VCaP (cell line): ENCODE measurements around the gene PKIB.

Source experiments
- H3K27ac ChIP-seq: fragments of 450-650 bp; 2 replicates; pipeline ENCODE4 v1.5.1; 2017
- CTCF ChIP-seq: fragments of 450-650 bp; conservative IDR thresholded peaks from 2 replicates; pipeline ENCODE4 v1.5.1; 2017; ENCODE audit warnings: mild to moderate bottlenecking, moderate library complexity

PKIB gene

GRCh38 chr6:122610690-122611455 is 668 bp downstream of the PKIB start:
- TF ChIP-seq CTCF, result peak; percentile 18; the same call in 1 of the 2 replicates

GRCh38 chr6:122612838-122613237 is 2.6 kb downstream of the PKIB start:
- no peak overlapping the region for H3K27ac ChIP-seq
- TF ChIP-seq CTCF, result no peak

More at GRCh38 chr6:122610690-122611455, 668 bp downstream of the PKIB start:
- H3K27ac ChIP-seq, result peak overlapping the region; percentile 86

- H3K27ac ChIP-seq, result no peak overlapping the region
- TF ChIP-seq CTCF, result no peak
These were observed 4.1 kb downstream of the PKIB start for GRCh38 chr6:122614303-122614702.

GRCh38 chr6:122615409-122615808 is 5.2 kb downstream of the PKIB start:
- no peak for TF ChIP-seq CTCF
- no peak overlapping the region for H3K27ac ChIP-seq

DNA sequence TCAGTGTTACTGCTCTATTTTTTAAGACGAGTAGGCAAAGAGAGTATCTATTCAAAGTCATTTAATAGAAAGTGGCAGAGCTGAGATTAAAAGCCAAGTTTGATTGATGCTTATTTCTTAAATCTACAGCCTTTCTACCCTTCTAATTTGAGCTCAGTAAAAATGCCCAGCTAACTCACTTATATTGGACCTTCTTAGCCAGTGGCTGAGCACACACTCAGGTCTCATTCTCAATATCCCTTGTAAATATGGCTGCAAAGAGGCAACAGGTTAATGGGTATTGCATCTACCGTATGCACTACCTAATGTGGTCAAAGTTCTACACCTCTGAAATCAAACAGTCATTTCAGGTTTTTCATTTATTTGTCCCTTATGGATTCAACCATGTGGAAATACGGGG is 6.7 kb downstream of the PKIB start:
- no peak for TF ChIP-seq CTCF
- no peak overlapping the region for H3K27ac ChIP-seq

DNA sequence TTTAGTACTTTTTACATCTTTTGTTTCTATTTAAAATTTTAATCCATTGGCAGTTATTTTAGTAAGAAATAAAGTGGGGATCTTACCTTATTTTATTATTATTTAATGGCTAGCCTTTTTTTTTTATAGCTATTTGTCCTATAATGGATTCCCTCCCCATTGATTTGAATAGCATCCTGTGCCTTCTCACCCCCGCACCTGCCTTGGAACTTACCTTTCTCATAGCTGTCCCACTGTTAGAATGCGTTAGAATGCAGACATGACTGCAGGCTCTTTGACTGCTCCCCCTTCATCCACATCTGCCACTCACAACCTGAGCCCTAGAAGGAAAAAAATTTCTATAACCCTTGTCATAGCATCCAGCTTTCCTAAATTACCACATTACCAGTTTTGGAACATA is 9.1 kb downstream of the PKIB start:
- H3K27ac ChIP-seq, result no peak overlapping the region
- no peak for TF ChIP-seq CTCF

GRCh38 chr6:122620428-122620827 is 10.2 kb downstream of the PKIB start:
- no peak overlapping the region for H3K27ac ChIP-seq
- no peak for TF ChIP-seq CTCF
